ENCODE measurements around the gene TBC1D24.
"Not testable (repeated sequence)": the region's sequence is repeated elsewhere in the genome, so short reads cannot be mapped to it uniquely, and the experiment has no call there.

TBC1D24 gene

GRCh38 chr16:2475413-2476344, 752 bp downstream of the TBC1D24 start:
- no peaks in the 10 kb centered on the region for H3K9me3 ChIP-seq (ENCODE audit: severe bottlenecking)
- no peak for TF ChIP-seq CTCF (IDR thresholded peaks at IDR 0.05; ENCODE audit: low read depth, low read length)
- H3K27ac ChIP-seq: peak overlapping the region; percentile 82
- DNase-seq: peak; percentile 42
- H3K36me3 ChIP-seq: peaks cover 30% of the 10 kb centered on the region
- H3K4me3 ChIP-seq (ENCODE audit: low read depth, low read length): peak overlapping the region; percentile 52
- H3K27me3 ChIP-seq (ENCODE audit: insufficient read depth, low read depth, severe bottlenecking): no peaks in the 10 kb centered on the region

DNA sequence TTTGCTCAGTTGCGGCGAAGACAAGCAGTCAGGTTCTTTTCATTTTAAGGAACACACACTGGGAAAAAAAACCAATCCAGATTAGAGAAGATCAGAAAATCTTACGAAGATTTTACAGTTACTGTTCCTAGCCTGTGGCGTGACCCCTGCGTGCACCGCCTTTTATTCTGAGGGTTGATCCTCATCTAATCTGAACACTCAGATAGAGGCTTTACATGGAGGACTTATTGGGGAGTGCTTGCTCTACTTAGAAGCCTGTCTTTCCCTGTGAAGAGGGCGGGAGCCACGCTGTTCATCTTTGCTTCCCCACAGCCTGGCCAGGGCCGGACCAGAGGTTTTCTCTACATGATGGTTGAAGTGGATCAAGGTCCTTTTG, 1.4 kb downstream of the TBC1D24 start:
- TF ChIP-seq CTCF (IDR thresholded peaks at IDR 0.05; ENCODE audit: low read depth, low read length): no peak
- Histone ChIP-seq H3K27me3 (ENCODE audit: insufficient read depth, low read depth, severe bottlenecking) (no peaks in the 10 kb centered on the region), H3K27ac (peak overlapping the region; percentile 82), H3K4me3 (ENCODE audit: low read depth, low read length) (peak overlapping the region; percentile 52), H3K9me3 (ENCODE audit: severe bottlenecking) (no peaks in the 10 kb centered on the region), H3K36me3 (peaks cover 30% of the 10 kb centered on the region)
- DNase-seq: no peak

DNA sequence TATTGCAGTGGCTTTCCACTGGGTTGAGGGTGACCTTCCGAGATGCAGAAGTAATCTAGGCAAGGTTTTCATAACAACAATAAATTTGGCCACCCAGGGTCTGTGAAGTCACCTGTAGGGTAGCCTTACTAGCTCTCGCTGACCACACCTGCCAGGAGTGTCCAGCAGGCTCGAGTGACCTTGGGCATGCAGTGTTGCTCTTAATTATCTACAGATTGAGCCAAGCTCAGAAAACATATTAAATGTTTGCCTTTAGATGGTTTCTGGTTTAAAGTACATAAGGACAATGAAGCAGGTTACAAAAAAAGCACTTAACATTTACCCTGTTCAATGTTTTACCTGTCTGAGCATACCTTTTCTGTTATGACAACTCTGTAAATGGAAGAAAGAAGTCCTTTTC, 1.8 kb downstream of the TBC1D24 start:
- no peak overlapping the region for H3K4me3 ChIP-seq (ENCODE audit: low read depth, low read length)
- peak overlapping the region; percentile 82 for H3K27ac ChIP-seq
- H3K27me3 ChIP-seq (ENCODE audit: insufficient read depth, low read depth, severe bottlenecking): no peaks in the 10 kb centered on the region
- H3K36me3 ChIP-seq: peaks cover 30% of the 10 kb centered on the region
- H3K9me3 ChIP-seq (ENCODE audit: severe bottlenecking): no peaks in the 10 kb centered on the region
- no peak for DNase-seq
- no peak for TF ChIP-seq CTCF (IDR thresholded peaks at IDR 0.05; ENCODE audit: low read depth, low read length)

DNA sequence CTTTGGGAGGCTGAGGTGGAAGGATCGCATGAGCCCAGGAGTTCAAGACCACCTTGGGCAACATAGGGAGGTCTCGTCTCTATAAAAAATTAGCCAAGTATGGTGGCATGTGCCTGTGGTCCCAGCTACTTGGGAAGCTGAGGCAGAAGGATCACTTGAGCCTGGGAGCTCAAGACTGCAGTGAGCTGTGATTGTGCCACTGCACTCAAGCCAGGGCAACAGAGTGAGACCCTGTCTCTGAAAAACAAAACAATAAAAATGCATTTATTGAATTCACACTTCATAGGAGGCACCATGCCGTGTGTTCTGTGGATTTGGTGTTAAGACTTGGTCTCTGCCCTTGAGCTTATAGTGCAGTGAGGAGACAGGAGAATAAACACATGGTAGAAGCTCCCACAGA, 2.4 kb downstream of the TBC1D24 start:
- no peak for DNase-seq
- Histone ChIP-seq H3K36me3 (peaks cover 30% of the 10 kb centered on the region), H3K9me3 (ENCODE audit: severe bottlenecking) (no peaks in the 10 kb centered on the region), H3K4me3 (ENCODE audit: low read depth, low read length) (no peak overlapping the region), H3K27me3 (ENCODE audit: insufficient read depth, low read depth, severe bottlenecking) (no peaks in the 10 kb centered on the region), H3K27ac (no peak overlapping the region)
- TF ChIP-seq CTCF (IDR thresholded peaks at IDR 0.05; ENCODE audit: low read depth, low read length): no peak

DNA sequence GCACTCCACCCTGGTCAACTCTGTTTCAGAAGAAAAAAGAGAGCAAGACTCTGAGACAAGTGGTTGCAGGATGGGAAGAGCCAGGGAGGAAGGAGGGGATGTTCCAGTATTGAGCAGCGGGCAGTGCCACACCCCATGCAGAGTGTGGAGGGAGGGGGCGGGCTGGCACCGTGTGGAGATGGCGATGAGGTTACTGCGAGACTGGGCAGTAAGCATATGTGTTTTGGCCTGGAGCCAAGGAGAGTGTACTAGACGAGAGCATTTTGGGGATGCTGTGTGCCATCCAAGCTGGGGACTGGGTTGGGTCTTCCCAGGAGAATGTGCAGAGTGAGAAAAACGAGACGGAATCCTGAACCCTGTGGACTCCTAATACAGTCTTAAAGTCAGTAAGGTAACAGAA, 3.4 kb downstream of the TBC1D24 start:
- no peak overlapping the region for H3K4me3 ChIP-seq (ENCODE audit: low read depth, low read length)
- H3K27ac ChIP-seq: no peak overlapping the region
- no peak for TF ChIP-seq CTCF (IDR thresholded peaks at IDR 0.05; ENCODE audit: low read depth, low read length)
- DNase-seq: no peak
- H3K27me3 ChIP-seq (ENCODE audit: insufficient read depth, low read depth, severe bottlenecking): no peaks in the 10 kb centered on the region
- no peaks in the 10 kb centered on the region for H3K9me3 ChIP-seq (ENCODE audit: severe bottlenecking)
- H3K36me3 ChIP-seq: peaks cover 30% of the 10 kb centered on the region

- not testable (repeated sequence) for H3K27me3 ChIP-seq (ENCODE audit: insufficient read depth, low read depth, severe bottlenecking); H3K4me3 ChIP-seq (ENCODE audit: low read depth, low read length); H3K9me3 ChIP-seq (ENCODE audit: severe bottlenecking); H3K27ac ChIP-seq; DNase-seq
- H3K36me3 ChIP-seq: peaks cover 27% of the 10 kb centered on the region
Observed at GRCh38 chr16:2479996-2480395, 5.1 kb downstream of the TBC1D24 start.
